ENCODE results near the gene PTTG1IP.

DNA sequence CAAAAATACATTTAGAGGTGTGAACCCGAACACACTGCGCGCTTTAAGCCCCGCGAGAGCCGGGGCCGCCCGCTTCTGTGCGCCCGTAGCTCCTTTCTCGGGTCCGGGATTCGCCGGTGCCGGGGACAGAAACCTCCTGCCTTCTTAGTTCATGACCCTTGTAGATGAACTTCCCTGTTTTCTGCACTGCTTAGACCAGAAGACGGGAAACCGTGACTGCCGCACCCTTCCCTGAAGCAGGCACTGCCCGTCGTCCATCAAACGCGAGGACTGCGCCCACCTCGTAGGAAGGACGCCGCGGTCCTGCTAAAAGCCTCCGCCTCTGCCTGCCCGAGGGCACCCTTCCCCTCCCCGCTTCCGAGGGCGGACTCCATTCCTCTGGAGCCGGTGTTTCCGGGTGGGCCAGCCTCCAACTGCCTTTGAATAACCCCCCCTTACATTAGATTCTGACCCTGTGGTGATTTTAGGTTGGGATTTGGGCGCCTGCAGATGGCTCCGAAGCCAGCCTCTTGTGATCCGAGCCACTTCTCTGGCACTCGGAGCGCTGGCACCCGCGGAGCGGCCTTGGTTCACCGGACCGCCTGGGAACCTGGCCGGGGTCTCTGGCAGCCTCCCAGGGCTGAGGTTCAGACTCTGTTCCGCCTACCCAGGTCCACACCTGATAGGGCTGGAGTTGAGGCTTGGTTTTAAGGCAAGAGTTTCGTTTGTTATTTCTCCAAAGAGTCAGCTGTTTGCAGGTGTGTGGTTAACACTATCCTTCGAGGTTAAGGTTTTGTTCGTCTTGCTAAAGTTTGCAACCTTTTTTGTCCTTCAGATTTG is 1.2 kb upstream of the PTTG1IP start:
- TF ChIP-seq CTCF (IDR thresholded peaks at IDR 0.05) = no peak
- no peak for TF ChIP-seq EZH2 (IDR thresholded peaks at IDR 0.05; ENCODE audit: borderline replicate concordance, insufficient read depth, low read depth, low read length, poor library complexity, severe bottlenecking)
